HepG2 (cell line): ENCODE measurements around the gene OR2AT4. TPM values are rescaled to one million over a fixed set of nuclear protein-coding genes. Genes with fewer than 3 reads are reported as not detected.

Experiments used
- ARNT2 ChIP-seq: sonication (generic); formaldehyde crosslinking; IDR thresholded peaks from 2 replicates; pipeline ENCODE4 v1.8.0; 2022; ENCODE audit warnings: mild to moderate bottlenecking, low read depth, missing genetic modification reagents, moderate library complexity
- CCDC6 ChIP-seq: sonication (generic); formaldehyde crosslinking; IDR thresholded peaks from 2 replicates; pipeline ENCODE4 v1.8.1; 2022; ENCODE audit warnings: mild to moderate bottlenecking, missing genetic modification reagents, moderate library complexity
- HINFP ChIP-seq: sonication (generic); formaldehyde crosslinking; IDR thresholded peaks from 2 replicates; pipeline ENCODE4 v1.4.0; 2020; ENCODE audit warnings: low read depth, mild to moderate bottlenecking, missing genetic modification reagents
- MEIS1 ChIP-seq: sonication (generic); formaldehyde crosslinking; IDR thresholded peaks from 2 replicates; pipeline ENCODE4 v1.9.0; 2021; ENCODE audit warnings: mild to moderate bottlenecking, missing genetic modification reagents, moderate library complexity, borderline replicate concordance
- MYPOP ChIP-seq: sonication (generic); formaldehyde crosslinking; IDR thresholded peaks from 2 replicates; pipeline ENCODE4 v1.8.1; 2023; ENCODE audit warnings: mild to moderate bottlenecking, moderate library complexity, missing genetic modification reagents
- NFE2L2 ChIP-seq: fragments of 150-350 bp; IDR thresholded peaks from 2 replicates; pipeline ENCODE4 v1.6.1; 2014; ENCODE audit warnings: low read length
- XRCC5 ChIP-seq: fragments of 200-400 bp; formaldehyde crosslinking; optimal IDR thresholded peaks from 2 replicates; pipeline ENCODE3; 2017; ENCODE audit warnings: mild to moderate bottlenecking, low read length
- ZNF670 ChIP-seq: sonication (generic); formaldehyde crosslinking; IDR thresholded peaks from 2 replicates; pipeline ENCODE4 v1.8.0; 2022; ENCODE audit warnings: mild to moderate bottlenecking, missing genetic modification reagents, borderline replicate concordance
- polyA plus RNA-seq, 8 experiments: library from polyadenylated mRNA; depleted of rRNA in 3 of 8; stranded (reverse) in 7 of 8; unstranded in 1 of 8; fragments of >200 nt; fragmentation: Illumina TruSeq in 4 of 8; extraction: Trizol in 4 of 8; gene quantifications; 2 replicates each; pipeline versions ENCODE4 v1.2.1 to v1.2.3, GENCODE V29; 2011 to 2016; ENCODE audit warnings: low read depth in 4 of 8, missing spikeins in 1 of 8, mixed read lengths in 1 of 8; ENCODE audit not compliant: insufficient read depth in 1 of 8
- total RNA-seq, 5 experiments: library from RNA; depleted of rRNA; stranded (reverse); fragments of >200 nt; fragmentation: Illumina TruSeq; extraction: Trizol; gene quantifications; 2 replicates each; pipeline ENCODE4 v1.2.3, GENCODE V29; 2016; ENCODE audit warnings: low read depth in 1 of 5
- TF ChIP-seq, protein P1 (sequence below): sonication (generic); formaldehyde crosslinking; IDR thresholded peaks from 2 replicates; pipeline ENCODE4 v1.8.0; 2022; ENCODE audit warnings: mild to moderate bottlenecking, missing genetic modification reagents, borderline replicate concordance
- TF ChIP-seq, protein P2 (sequence below): fragments of 450-650 bp; IDR thresholded peaks from 2 replicates; pipeline ENCODE4 v1.6.1; 2016
- TF ChIP-seq, protein P3 (sequence below): sonication (generic); formaldehyde crosslinking; IDR thresholded peaks from 2 replicates; pipeline ENCODE4 v1.5.1; 2020; ENCODE audit warnings: missing genetic modification reagents, mild to moderate bottlenecking, borderline replicate concordance

Gene OR2AT4
- total and polyA plus RNA-seq, 2 of the 13 experiments (the other 11 are each of a cell fraction or from before 2014, with no cell fraction given), result not detected

GRCh38 chr11:75142714-75143419 lies 46.2 kb upstream of the OR2AT4 start (continued):
- TF ChIP-seq, protein P1, sequence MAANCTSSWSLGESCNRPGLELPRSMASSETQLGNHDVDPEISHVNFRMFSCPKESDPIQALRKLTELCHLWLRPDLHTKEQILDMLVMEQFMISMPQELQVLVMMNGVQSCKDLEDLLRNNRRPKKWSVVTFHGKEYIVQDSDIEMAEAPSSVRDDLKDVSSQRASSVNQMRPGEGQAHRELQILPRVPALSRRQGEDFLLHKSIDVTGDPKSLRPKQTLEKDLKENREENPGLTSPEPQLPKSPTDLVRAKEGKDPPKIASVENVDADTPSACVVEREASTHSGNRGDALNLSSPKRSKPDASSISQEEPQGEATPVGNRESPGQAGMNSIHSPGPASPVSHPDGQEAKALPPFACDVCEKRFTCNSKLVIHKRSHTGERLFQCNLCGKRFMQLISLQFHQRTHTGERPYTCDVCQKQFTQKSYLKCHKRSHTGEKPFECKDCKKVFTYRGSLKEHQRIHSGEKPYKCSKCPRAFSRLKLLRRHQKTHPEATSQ, result no peak
- TF ChIP-seq, protein P2, sequence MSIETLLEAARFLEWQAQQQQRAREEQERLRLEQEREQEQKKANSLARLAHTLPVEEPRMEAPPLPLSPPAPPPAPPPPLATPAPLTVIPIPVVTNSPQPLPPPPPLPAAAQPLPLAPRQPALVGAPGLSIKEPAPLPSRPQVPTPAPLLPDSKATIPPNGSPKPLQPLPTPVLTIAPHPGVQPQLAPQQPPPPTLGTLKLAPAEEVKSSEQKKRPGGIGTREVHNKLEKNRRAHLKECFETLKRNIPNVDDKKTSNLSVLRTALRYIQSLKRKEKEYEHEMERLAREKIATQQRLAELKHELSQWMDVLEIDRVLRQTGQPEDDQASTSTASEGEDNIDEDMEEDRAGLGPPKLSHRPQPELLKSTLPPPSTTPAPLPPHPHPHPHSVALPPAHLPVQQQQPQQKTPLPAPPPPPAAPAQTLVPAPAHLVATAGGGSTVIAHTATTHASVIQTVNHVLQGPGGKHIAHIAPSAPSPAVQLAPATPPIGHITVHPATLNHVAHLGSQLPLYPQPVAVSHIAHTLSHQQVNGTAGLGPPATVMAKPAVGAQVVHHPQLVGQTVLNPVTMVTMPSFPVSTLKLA, result peak; percentile 26; the same call in 1 of the 2 replicates
- TF ChIP-seq XRCC5 (no peak), ZNF670 (no peak), CCDC6 (CRISPR knock-in tag) (no peak), HINFP (CRISPR knock-in tag) (no peak), MYPOP (no peak), NFE2L2 (no peak), ARNT2 (CRISPR knock-in tag) (no peak), MEIS1 (no peak)
- TF ChIP-seq, protein P3, sequence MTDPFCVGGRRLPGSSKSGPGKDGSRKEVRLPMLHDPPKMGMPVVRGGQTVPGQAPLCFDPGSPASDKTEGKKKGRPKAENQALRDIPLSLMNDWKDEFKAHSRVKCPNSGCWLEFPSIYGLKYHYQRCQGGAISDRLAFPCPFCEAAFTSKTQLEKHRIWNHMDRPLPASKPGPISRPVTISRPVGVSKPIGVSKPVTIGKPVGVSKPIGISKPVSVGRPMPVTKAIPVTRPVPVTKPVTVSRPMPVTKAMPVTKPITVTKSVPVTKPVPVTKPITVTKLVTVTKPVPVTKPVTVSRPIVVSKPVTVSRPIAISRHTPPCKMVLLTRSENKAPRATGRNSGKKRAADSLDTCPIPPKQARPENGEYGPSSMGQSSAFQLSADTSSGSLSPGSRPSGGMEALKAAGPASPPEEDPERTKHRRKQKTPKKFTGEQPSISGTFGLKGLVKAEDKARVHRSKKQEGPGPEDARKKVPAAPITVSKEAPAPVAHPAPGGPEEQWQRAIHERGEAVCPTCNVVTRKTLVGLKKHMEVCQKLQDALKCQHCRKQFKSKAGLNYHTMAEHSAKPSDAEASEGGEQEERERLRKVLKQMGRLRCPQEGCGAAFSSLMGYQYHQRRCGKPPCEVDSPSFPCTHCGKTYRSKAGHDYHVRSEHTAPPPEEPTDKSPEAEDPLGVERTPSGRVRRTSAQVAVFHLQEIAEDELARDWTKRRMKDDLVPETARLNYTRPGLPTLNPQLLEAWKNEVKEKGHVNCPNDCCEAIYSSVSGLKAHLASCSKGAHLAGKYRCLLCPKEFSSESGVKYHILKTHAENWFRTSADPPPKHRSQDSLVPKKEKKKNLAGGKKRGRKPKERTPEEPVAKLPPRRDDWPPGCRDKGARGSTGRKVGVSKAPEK (CRISPR knock-in tag), result no peak
